Fibroblast of skin of left quadriceps (primary cell): ENCODE data around the gene COL25A1.
"Not testable (repeated sequence)": the region's sequence is repeated elsewhere in the genome, so short reads cannot be mapped to it uniquely, and the experiment has no call there.

Experiments
- DNase-seq, 2 experiments: peaks; one replicate each; pipeline ENCODE4 v3.0.0-alpha.2; 2013; ENCODE audit warnings: low read depth in 2 of 2

The COL25A1 gene

GRCh38 chr4:109052821-109053220, 249.6 kb downstream of the COL25A1 start:
- DNase-seq: no peak

- no peak for DNase-seq
Measured at GRCh38 chr4:109051054-109051453, 251.4 kb downstream of the COL25A1 start.

- DNase-seq: no peak
Measured at GRCh38 chr4:109049926-109050325, 252.5 kb downstream of the COL25A1 start.

GRCh38 chr4:109046471-109047201, 255.8 kb downstream of the COL25A1 start:
- peak; percentile 65 to 67 for DNase-seq

GRCh38 chr4:109044431-109044830, 258.0 kb downstream of the COL25A1 start:
- DNase-seq: no peak

- no peak for DNase-seq
Measured at GRCh38 chr4:109043286-109043685, 259.2 kb downstream of the COL25A1 start.

GRCh38 chr4:109041463-109042360, 260.7 kb downstream of the COL25A1 start:
- peak; percentile 38 to 42 for DNase-seq

- no peak for DNase-seq
Measured at GRCh38 chr4:109040441-109040840, 262.0 kb downstream of the COL25A1 start.

- no peak for DNase-seq
Measured at GRCh38 chr4:109037026-109037425, 265.4 kb downstream of the COL25A1 start.

GRCh38 chr4:109033993-109034392, 268.5 kb downstream of the COL25A1 start:
- DNase-seq: no peak

- no peak for DNase-seq
Measured at GRCh38 chr4:109032671-109033070, 269.8 kb downstream of the COL25A1 start.

GRCh38 chr4:109029987-109030386, 272.5 kb downstream of the COL25A1 start:
- no peak for DNase-seq

- DNase-seq: no peak
Measured at GRCh38 chr4:109027016-109027500, 275.4 kb downstream of the COL25A1 start.

- DNase-seq: no peak
Measured at GRCh38 chr4:109026588-109026987, 275.9 kb downstream of the COL25A1 start.

GRCh38 chr4:109025471-109026076, 276.9 kb downstream of the COL25A1 start:
- DNase-seq: peak in 1 of 2 experiments; percentile 25

GRCh38 chr4:109022961-109023360, 279.5 kb downstream of the COL25A1 start:
- DNase-seq: peak; percentile 44 to 48

GRCh38 chr4:109021630-109022029, 280.8 kb downstream of the COL25A1 start:
- not testable (repeated sequence) for DNase-seq

GRCh38 chr4:109020861-109021260, 281.6 kb downstream of the COL25A1 start:
- DNase-seq: no peak

- no peak for DNase-seq
Measured at GRCh38 chr4:109016200-109016599, 286.3 kb downstream of the COL25A1 start.

GRCh38 chr4:109015413-109015810, 287.0 kb downstream of the COL25A1 start:
- DNase-seq: no peak

- no peak for DNase-seq
Measured at GRCh38 chr4:109014593-109015412, 287.7 kb downstream of the COL25A1 start.
